H1 (cell line): ENCODE measurements around the gene ARHGEF12. TPM values are rescaled to one million over a fixed set of nuclear protein-coding genes. Genes with fewer than 3 reads are reported as not detected.

Experiments used
- CBX8 ChIP-seq: fragments of 300-800, 300-1000 bp; sonication (generic); IDR thresholded peaks from 2 replicates; pipeline ENCODE4 v1.7.1; 2016; ENCODE audit warnings: low read depth, low read length, borderline replicate concordance
- CHD7 ChIP-seq: fragments of 300-600 bp; sonication (generic); IDR thresholded peaks from 2 replicates; pipeline ENCODE4 v1.7.1; 2012; ENCODE audit warnings: low read length, moderate library complexity, mild to moderate bottlenecking, inconsistent platforms; ENCODE audit not compliant: insufficient replicate concordance
- EGR1 ChIP-seq: IDR thresholded peaks from 2 replicates; pipeline ENCODE4 v1.6.1; 2011; ENCODE audit warnings: low read depth, low read length, borderline replicate concordance
- KDM4A ChIP-seq: IDR thresholded peaks from one replicate; pipeline ENCODE4 v1.7.1; 2012; ENCODE audit warnings: low read depth, mild to moderate bottlenecking, moderate library complexity, low read length, inconsistent platforms; ENCODE audit not compliant: severe bottlenecking
- PHF8 ChIP-seq: fragments of 200-600 bp; sonication (generic); conservative IDR thresholded peaks from 2 replicates; pipeline ENCODE4 v1.7.1; 2012; ENCODE audit warnings: low read depth, mild to moderate bottlenecking, inconsistent platforms, low read length, moderate library complexity
- RBBP5 ChIP-seq: IDR thresholded peaks from 2 replicates; pipeline ENCODE4 v1.7.1; 2012; ENCODE audit warnings: low read depth, mild to moderate bottlenecking, inconsistent platforms, low read length, moderate library complexity, borderline replicate concordance
- RFX5 ChIP-seq: IDR thresholded peaks from 2 replicates; pipeline ENCODE4 v1.6.1; 2011; ENCODE audit warnings: low read depth, low read length, improper control_type of control experiment, borderline replicate concordance
- SP2 ChIP-seq: IDR thresholded peaks from 2 replicates; pipeline ENCODE4 v1.6.1; 2012; ENCODE audit warnings: mild to moderate bottlenecking, low read length, inconsistent platforms
- polyA plus RNA-seq, 7 experiments: library from polyadenylated mRNA; depleted of rRNA in 3 of 7; stranded (reverse) in 5 of 7; unstranded in 2 of 7; fragments of >200 nt in 5 of 7; fragments of 200-250 nt in 2 of 7; gene quantifications; 1 replicate in 5 of 7; 2 replicates in 1 of 7; 4 replicates in 1 of 7; pipeline versions ENCODE4 v1.2.1 to v1.2.3, GENCODE V29; 2011 to 2013; ENCODE audit warnings: missing spikeins in 2 of 7, mixed read lengths in 2 of 7
- total RNA-seq: library from RNA; stranded (reverse); fragmentation: NEBNext Ultra II Directional; extraction: Animal tissue kit (Norgen Biotek cat#: 25700); gene quantifications from 2 replicates; pipeline ENCODE4 v1.2.1, GENCODE V29; 2021
- TF ChIP-seq, protein P1 (sequence below): IDR thresholded peaks from 2 replicates; pipeline ENCODE4 v1.6.1; 2011; ENCODE audit warnings: low read depth, mild to moderate bottlenecking, low read length; ENCODE audit not compliant: insufficient read depth

ARHGEF12 gene
- total and polyA plus RNA-seq, 2 of the 8 experiments (the other 6 are each of a cell fraction or from before 2014, with no cell fraction given): 5.1 to 33.7 TPM

DNA sequence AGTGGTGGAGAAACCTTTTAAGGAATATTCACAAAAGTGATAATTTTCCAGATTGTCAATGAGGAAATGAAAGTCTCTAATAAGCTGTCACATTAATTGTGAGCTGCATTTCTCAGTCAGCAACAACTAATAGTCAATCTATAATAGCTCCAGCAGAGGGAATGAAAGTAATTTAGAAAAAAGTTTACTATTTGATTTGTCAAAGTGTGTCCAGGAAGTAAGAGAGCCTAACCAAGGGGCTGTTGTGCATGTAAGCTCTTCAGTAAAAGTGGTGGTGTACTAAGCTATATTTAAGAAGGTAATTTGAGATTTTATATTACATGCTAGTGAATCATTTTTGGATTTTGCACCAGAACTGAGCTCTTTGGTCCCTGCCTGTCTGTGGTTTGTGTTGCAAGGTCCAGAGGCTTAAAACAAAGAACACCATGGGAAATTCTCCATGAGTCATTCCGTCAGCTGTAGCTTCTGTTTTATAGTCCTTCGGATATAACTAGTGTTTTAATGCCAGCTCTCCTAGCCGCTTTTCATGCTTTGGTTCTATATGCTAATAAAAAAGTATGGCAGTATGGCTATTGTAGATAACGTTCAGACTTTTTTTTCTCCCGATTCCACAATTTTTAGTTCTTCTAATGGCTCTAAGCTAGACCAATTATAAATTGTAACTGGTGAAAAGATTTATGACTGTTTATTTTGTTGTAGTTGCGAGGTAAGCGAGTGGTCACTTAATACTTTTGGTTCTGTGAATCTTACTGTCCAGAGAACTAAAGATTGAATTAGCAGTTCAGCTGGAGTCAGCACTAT lies 64.6 kb downstream of the ARHGEF12 start (continued):
- no peak for TF ChIP-seq CHD7
- TF ChIP-seq, protein P1, sequence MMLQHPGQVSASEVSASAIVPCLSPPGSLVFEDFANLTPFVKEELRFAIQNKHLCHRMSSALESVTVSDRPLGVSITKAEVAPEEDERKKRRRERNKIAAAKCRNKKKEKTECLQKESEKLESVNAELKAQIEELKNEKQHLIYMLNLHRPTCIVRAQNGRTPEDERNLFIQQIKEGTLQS: no peak
- no peak for TF ChIP-seq PHF8
- no peak for TF ChIP-seq KDM4A
- TF ChIP-seq EGR1: no peak
- TF ChIP-seq RFX5: no peak
- TF ChIP-seq SP2: no peak
- no peak for TF ChIP-seq RBBP5
- TF ChIP-seq CBX8: no peak
